Endothelial cell of umbilical vein (primary cell): ENCODE measurements around the gene DPP6.
"Not testable (repeated sequence)": the region's sequence is repeated elsewhere in the genome, so short reads cannot be mapped to it uniquely, and the experiment has no call there.

ENCODE experiments used
- CTCF ChIP-seq, 2 donors: IDR thresholded peaks; 1 replicate in 1 of 2; 2 replicates in 1 of 2; pipeline ENCODE4 v1.5.1; 2011; ENCODE audit warnings: low read length in 2 of 2, mild to moderate bottlenecking in 2 of 2, moderate library complexity in 2 of 2, control low read depth in 1 of 2, inconsistent platforms in 1 of 2, low read depth in 1 of 2; ENCODE audit not compliant: insufficient read depth in 1 of 2; ENCODE audit errors: extremely low read depth in 1 of 2
- EZH2 ChIP-seq: IDR thresholded peaks from 2 replicates; pipeline ENCODE4 v1.6.1; 2012; ENCODE audit warnings: borderline replicate concordance, low read depth, mild to moderate bottlenecking, moderate library complexity, low read length, inconsistent platforms; ENCODE audit not compliant: severe bottlenecking
- JUN ChIP-seq: IDR thresholded peaks from 2 replicates; pipeline ENCODE4 v1.6.1; 2011; ENCODE audit warnings: borderline replicate concordance, low read depth; ENCODE audit not compliant: insufficient read length, insufficient read depth
- MAX ChIP-seq: IDR thresholded peaks from 2 replicates; pipeline ENCODE4 v1.6.1; 2011; ENCODE audit not compliant: insufficient read depth, insufficient read length
- POLR2A ChIP-seq: IDR thresholded peaks from 2 replicates; pipeline ENCODE4 v1.6.1; 2012; ENCODE audit warnings: low read depth, mild to moderate bottlenecking, control low read depth, low read length
- POLR2AphosphoS5 ChIP-seq: IDR thresholded peaks from 2 replicates; pipeline ENCODE4 v1.6.1; 2012; ENCODE audit warnings: low read depth, mild to moderate bottlenecking, control low read depth, low read length, moderate library complexity; ENCODE audit not compliant: insufficient read depth

GRCh38 chr7:154009423-154009911 lies 42.7 kb upstream of the DPP6 start:
- not testable (repeated sequence) for TF ChIP-seq CTCF (IDR thresholded peaks at IDR 0.05; ENCODE audit: extremely low read depth in 1 of 2, insufficient read depth in 1 of 2, low read depth in 1 of 2, low read length in 2 of 2); POLR2AphosphoS5; EZH2; POLR2A; MAX; JUN
